Activated CD8-positive, alpha-beta memory T cell treated with anti-CD3 and anti-CD28 coated beads, Interleukin-2, amount 50 U/mL, for 48 hours (primary cell): ENCODE results near the gene ARHGEF10L.

ENCODE experiments used
- DNase-seq: peaks from one replicate; pipeline ENCODE4 v3.0.0-alpha.2; 2020

ARHGEF10L gene

GRCh38 chr1:17665054-17665453, 125.6 kb downstream of the ARHGEF10L start:
- DNase-seq, result no peak

- DNase-seq, result no peak
Observed at GRCh38 chr1:17665950-17666720, 126.6 kb downstream of the ARHGEF10L start.

GRCh38 chr1:17667641-17668040, 128.1 kb downstream of the ARHGEF10L start:
- no peak for DNase-seq

GRCh38 chr1:17668195-17668594, 128.7 kb downstream of the ARHGEF10L start:
- DNase-seq, result no peak

GRCh38 chr1:17668624-17669175, 129.2 kb downstream of the ARHGEF10L start:
- no peak for DNase-seq

- DNase-seq, result no peak
Observed at GRCh38 chr1:17669305-17669704, 129.8 kb downstream of the ARHGEF10L start.

GRCh38 chr1:17669866-17670451, 130.5 kb downstream of the ARHGEF10L start:
- no peak for DNase-seq

GRCh38 chr1:17670587-17671313, 131.3 kb downstream of the ARHGEF10L start:
- DNase-seq, result no peak

GRCh38 chr1:17671314-17671705, 131.8 kb downstream of the ARHGEF10L start:
- no peak for DNase-seq

- no peak for DNase-seq
Observed at GRCh38 chr1:17671741-17672140, 132.2 kb downstream of the ARHGEF10L start.

- no peak for DNase-seq
Observed at GRCh38 chr1:17672226-17672625, 132.7 kb downstream of the ARHGEF10L start.

GRCh38 chr1:17673329-17674072, 134.0 kb downstream of the ARHGEF10L start:
- DNase-seq, result no peak

GRCh38 chr1:17674726-17675500, 135.4 kb downstream of the ARHGEF10L start:
- DNase-seq, result no peak

- DNase-seq, result no peak
Observed at GRCh38 chr1:17675744-17676143, 136.2 kb downstream of the ARHGEF10L start.

- no peak for DNase-seq
Observed at GRCh38 chr1:17676387-17677060, 137.0 kb downstream of the ARHGEF10L start.

GRCh38 chr1:17678011-17678410, 138.5 kb downstream of the ARHGEF10L start:
- DNase-seq, result no peak

GRCh38 chr1:17679856-17680255, 140.4 kb downstream of the ARHGEF10L start:
- no peak for DNase-seq

GRCh38 chr1:17680308-17680707, 140.8 kb downstream of the ARHGEF10L start:
- DNase-seq, result no peak

- DNase-seq, result no peak
Observed at GRCh38 chr1:17682400-17682799, 142.9 kb downstream of the ARHGEF10L start.

GRCh38 chr1:17683598-17683997, 144.1 kb downstream of the ARHGEF10L start:
- DNase-seq, result no peak

GRCh38 chr1:17684810-17685209, 145.3 kb downstream of the ARHGEF10L start:
- no peak for DNase-seq

- DNase-seq, result no peak
Observed at GRCh38 chr1:17686258-17686657, 146.8 kb downstream of the ARHGEF10L start.
